Peyer's patch (tissue), 4 donors: ENCODE data around the gene PGRMC2.

ENCODE experiments used
- CTCF ChIP-seq, 6 experiments: fragments of 450-650 bp in 4 of 6; fragments of 200-600 bp in 2 of 6; sonication (generic) in 1 of 6; IDR thresholded peaks; one replicate each; pipeline ENCODE4 v1.5.1; 2017 to 2019; ENCODE audit warnings: antibody characterized with exemption in 6 of 6, mild to moderate bottlenecking in 3 of 6, moderate library complexity in 1 of 6
- POLR2A ChIP-seq, 2 donors: fragments of 450-650 bp; IDR thresholded peaks; one replicate each; pipeline ENCODE4 v1.5.1; 2017; ENCODE audit warnings: antibody characterized with exemption in 2 of 2, mild to moderate bottlenecking in 2 of 2, moderate library complexity in 2 of 2

- TF ChIP-seq POLR2A (IDR thresholded peaks at IDR 0.05) (no peak), CTCF (IDR thresholded peaks at IDR 0.05) (no peak)
Measured at GRCh38 chr4:128303986-128304385, 16.4 kb upstream of the PGRMC2 start.
